Peyer's patch (tissue), 4 donors: ENCODE data around the gene RCBTB2.

Experiments used
- CTCF ChIP-seq, 6 experiments: fragments of 450-650 bp in 4 of 6; fragments of 200-600 bp in 2 of 6; sonication (generic) in 1 of 6; IDR thresholded peaks; one replicate each; pipeline ENCODE4 v1.5.1; 2017 to 2019; ENCODE audit warnings: antibody characterized with exemption in 6 of 6, mild to moderate bottlenecking in 3 of 6, moderate library complexity in 1 of 6
- POLR2A ChIP-seq, 2 donors: fragments of 450-650 bp; IDR thresholded peaks; one replicate each; pipeline ENCODE4 v1.5.1; 2017; ENCODE audit warnings: antibody characterized with exemption in 2 of 2, mild to moderate bottlenecking in 2 of 2, moderate library complexity in 2 of 2

GRCh38 chr13:48511621-48512230, 21.2 kb downstream of the RCBTB2 start:
- no peak for TF ChIP-seq CTCF (IDR thresholded peaks at IDR 0.05)
- no peak for TF ChIP-seq POLR2A (IDR thresholded peaks at IDR 0.05)
